LoVo (cell line): ENCODE data around the gene GPR55.

Experiments used
- DNase-seq: peaks from one replicate; pipeline ENCODE4 v3.0.0-alpha.2; 2016; ENCODE audit warnings: low spot score

The GPR55 gene

DNA sequence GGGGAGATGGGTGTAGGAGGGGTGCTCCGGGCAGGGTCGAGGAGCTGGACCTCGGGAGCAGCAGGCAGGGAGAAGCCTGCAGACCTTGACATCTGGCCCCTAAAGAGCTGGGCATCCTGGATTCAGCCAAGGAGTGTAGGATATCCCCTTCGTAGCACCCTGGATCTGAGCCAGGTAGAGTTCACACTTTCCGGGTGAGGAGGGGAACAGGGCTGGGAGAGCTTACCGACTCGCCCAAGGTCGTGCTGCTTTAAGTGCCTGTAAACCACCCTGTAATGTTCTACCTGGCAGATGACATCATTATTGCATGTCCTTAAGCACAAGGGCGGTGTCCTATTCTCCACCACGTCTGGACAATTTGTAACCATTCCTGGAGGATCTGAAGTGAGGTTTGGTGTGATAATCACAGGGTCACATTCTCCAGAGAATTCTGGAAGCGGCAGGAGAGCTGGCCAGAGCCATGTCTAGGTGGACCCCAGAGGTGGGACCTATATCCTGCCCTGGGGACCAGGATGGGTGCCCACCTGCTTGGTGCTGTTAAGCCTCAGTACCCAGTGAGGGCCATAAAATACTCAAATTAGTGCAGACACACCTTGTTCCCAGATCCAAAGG, 45.7 kb downstream of the GPR55 start:
- no peak for DNase-seq

DNA sequence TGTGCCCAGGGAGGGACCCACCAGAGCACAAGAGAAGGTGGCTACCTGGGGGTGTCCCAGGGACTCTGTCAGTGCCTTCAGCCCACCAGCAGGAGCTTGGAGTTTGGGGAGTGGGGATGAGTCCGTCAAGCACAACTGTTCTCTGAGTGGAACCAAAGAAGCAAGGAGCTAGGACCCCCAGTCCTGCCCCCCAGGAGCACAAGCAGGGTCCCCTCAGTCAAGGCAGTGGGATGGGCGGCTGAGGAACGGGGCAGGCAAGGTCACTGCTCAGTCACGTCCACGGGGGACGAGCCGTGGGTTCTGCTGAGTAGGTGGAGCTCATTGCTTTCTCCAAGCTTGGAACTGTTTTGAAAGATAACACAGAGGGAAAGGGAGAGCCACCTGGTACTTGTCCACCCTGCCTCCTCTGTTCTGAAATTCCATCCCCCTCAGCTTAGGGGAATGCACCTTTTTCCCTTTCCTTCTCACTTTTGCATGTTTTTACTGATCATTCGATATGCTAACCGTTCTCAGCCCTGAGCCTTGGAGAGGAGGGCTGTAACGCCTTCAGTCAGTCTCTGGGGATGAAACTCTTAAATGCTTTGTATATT, 46.3 kb downstream of the GPR55 start:
- DNase-seq, result no peak

DNA sequence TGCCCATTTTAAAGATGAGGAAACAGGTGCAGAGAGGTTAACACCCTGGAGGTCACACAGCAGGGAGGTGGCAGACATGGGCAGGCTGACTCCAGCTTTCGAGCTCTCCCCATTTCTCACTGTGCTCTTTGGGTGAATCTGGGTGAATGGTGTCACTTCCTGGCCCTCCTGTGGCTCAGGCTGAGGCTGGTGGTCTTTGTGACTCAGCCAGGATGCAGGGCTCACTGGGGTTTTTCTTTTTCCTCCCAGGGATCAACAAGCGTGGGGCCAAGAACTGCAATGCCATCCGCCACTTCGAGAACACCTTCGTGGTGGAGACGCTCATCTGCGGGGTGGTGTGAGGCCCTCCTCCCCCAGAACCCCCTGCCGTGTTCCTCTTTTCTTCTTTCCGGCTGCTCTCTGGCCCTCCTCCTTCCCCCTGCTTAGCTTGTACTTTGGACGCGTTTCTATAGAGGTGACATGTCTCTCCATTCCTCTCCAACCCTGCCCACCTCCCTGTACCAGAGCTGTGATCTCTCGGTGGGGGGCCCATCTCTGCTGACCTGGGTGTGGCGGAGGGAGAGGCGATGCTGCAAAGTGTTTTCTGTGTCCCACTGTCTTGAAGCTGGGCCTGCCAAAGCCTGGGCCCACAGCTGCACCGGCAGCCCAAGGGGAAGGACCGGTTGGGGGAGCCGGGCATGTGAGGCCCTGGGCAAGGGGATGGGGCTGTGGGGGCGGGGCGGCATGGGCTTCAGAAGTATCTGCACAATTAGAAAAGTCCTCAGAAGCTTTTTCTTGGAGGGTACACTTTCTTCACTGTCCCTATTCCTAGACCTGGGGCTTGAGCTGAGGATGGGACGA, 47.1 kb downstream of the GPR55 start:
- DNase-seq, result no peak

GRCh38 chr2:230877116-230877758, 47.8 kb downstream of the GPR55 start:
- no peak for DNase-seq

GRCh38 chr2:230875347-230876315, 49.4 kb downstream of the GPR55 start:
- DNase-seq, result no peak

DNA sequence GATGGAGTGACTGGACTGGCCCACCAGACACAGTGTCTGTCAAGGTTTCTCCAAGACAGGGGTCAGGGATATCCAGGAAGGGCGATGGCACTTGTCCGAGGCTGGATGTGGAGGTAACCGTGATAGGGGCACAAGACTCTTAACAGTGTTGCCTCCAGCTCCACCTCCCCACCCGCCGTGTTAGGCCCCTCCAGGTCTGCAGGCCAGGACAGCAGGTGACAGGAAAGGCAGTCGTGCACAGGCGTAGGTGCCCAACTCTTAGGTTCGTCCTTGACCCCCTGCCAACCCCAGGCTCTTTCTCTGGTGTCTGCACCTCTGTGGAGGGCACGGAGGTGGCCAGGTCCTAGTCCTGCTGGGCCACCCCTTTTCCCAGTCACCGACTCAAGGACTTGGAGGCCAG, 50.2 kb downstream of the GPR55 start:
- DNase-seq, result no peak

DNA sequence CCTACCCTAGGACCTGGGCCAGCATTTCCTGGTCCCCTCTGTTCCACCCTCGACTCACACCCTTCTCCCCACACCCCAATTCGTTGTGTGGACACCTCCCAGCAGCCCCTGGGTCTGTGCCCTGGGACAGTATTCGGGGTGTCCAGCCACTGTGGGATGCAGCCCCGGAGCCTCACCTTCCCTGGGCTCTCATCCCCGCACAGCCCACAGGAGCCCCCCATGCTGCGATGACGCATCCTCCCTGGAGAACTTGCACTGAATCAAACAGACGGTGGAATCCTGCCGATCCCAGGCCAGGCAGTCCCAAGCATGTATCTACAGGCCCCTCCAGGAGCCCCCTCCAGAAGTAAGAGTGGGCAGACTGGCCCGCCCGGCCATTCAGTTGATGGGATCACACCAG, 50.6 kb downstream of the GPR55 start:
- no peak for DNase-seq

GRCh38 chr2:230873661-230874401, 51.2 kb downstream of the GPR55 start:
- no peak for DNase-seq

- DNase-seq, result no peak
These were observed 51.9 kb downstream of the GPR55 start for GRCh38 chr2:230872968-230873660.

- no peak for DNase-seq
These were observed 52.7 kb downstream of the GPR55 start for GRCh38 chr2:230872151-230872967.

- no peak for DNase-seq
These were observed 53.5 kb downstream of the GPR55 start for GRCh38 chr2:230871361-230872150.

- DNase-seq, result no peak
These were observed 54.3 kb downstream of the GPR55 start for GRCh38 chr2:230870544-230871360.

DNA sequence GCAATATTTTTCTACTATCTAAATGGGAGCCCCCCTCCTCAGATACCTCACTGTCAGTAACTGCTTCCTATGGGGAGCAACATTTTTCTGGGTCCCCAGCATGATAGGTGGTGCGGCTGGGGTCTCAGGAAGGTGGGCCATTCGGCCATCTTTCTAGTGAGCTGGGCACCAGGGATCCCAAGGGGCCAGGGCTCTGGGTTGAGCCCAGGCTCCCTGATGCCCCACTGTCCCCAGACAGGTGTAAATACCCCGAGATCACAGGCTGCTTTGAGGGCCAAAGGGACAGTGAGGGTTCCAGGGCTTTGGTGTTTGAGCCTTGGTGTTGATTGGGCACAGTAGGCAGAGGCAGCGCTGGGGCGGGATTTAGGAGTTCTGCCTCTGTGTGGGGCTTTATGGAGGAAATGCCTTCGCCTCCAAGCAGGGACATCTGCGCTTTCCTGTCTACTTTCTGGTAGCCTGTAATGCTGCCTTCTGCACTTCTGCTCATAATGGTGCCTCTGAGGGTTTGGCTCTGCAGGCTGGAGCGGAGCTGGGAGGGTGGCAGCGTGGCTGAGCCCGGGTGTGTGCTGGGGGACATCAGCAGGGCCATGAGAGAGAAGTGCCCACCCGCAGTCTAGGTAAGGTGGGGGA, 55.0 kb downstream of the GPR55 start:
- DNase-seq, result no peak

DNA sequence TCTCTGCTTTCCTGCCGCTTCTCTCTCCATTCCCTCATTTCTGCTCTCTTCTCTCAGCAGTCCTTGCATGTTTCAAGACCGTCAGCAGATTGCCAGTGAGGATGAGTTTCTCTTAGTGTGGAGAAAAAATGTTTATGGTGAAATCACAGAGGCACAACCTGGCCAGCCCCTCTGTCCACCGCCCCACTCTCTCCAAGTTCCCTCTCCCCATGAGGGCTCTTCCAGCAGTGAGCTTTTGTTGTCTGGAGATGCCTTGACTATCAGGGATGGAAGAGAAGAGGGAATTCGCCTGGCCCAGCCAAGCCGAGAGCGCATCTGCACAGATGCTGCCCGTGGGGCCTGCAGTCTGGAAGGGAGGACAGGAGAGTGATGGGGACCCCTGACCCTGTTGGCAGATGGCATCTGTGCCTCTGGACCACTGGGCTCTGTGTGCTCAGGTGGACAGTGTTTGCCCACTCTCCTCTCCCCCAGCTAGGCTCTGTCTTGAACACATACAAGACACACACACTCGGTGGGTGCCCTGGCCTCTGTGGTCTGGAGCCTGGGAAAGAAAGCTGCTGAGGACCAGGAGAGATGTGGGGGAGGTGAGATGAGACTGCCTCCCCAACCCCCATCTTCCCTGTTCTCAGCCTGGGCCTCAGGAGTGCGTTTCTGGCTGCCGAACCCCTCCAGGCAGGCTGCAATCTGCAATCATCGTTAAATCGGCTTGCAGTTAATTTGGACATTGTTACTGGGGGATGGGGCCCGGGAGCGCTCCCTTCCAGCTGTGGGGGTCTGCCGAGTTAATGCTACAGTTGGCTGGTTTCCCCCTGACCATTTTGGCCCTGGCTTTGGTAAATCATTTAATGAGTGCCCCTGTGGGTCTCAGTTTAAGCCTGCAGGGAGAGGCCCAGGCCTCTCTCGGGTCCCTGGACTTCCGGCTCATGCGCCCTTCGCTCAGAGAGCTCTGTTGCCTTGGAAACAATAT, 55.8 kb downstream of the GPR55 start:
- DNase-seq, result no peak

GRCh38 chr2:230868161-230868946, 56.7 kb downstream of the GPR55 start:
- DNase-seq, result no peak
